ENCODE measurements around the gene FHIT.

- TF ChIP-seq CTCF (IDR thresholded peaks at IDR 0.05; ENCODE audit: poor library complexity) (no peak), EZH2 (IDR thresholded peaks at IDR 0.05; ENCODE audit: borderline replicate concordance) (no peak)
Observed at GRCh38 chr3:60812502-60812901, 438.8 kb downstream of the FHIT start.

All from hepatocyte (in vitro differentiated cells).